ENCODE measurements around the gene C9orf40.

The C9orf40 gene, protein sequence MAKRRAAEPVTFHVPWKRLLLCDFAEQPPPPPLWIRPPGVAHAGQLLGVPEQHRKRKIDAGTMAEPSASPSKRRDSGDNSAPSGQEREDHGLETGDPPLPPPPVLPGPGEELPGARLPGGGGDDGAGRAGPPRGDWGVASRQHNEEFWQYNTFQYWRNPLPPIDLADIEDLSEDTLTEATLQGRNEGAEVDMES

DNA sequence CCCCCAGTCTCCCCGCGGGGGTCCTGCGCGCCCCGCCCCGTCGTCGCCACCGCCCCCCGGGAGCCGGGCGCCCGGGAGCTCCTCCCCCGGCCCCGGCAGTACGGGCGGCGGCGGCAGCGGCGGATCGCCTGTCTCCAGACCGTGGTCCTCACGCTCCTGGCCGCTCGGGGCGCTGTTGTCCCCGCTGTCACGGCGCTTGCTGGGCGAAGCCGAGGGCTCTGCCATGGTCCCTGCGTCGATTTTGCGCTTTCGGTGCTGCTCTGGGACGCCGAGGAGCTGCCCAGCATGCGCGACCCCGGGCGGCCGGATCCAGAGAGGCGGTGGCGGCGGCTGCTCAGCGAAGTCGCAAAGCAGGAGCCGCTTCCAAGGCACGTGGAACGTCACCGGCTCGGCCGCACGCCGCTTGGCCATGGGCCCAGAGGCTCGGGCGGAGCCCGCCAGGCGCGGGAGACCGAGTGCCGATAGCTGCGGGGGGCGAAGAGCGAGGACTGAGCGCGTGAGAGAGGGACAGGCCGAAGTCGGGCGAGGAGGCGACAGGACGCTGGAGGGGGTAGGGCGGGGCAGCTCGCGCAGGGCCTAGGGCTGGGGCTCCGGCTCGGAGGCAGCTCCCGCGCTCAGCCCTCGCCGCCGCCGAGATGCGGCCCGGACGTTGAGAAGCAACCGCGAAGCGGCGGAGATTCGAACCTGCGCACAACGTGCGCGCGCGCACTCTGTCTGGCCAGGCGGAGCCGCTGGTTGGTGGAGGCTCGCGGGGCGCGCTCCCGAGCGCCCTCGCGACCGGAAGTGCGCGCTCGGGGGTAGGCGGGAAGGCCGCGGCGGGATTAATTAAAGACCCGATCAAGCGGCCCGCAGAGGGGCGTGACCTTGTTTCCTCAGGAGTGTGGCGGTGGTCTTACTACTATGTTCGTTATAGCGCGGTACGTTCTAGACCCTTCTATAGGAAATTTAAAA is at the start of gene C9orf40:
Gene C9orf40 (minus strand): TSS at position 712 of the 951 bp plus-strand sequence. CDS start 301 bp downstream, at position 411.
- DNase-seq (ENCODE audit: low read depth, low spot score), result peak; percentile 79

DNA sequence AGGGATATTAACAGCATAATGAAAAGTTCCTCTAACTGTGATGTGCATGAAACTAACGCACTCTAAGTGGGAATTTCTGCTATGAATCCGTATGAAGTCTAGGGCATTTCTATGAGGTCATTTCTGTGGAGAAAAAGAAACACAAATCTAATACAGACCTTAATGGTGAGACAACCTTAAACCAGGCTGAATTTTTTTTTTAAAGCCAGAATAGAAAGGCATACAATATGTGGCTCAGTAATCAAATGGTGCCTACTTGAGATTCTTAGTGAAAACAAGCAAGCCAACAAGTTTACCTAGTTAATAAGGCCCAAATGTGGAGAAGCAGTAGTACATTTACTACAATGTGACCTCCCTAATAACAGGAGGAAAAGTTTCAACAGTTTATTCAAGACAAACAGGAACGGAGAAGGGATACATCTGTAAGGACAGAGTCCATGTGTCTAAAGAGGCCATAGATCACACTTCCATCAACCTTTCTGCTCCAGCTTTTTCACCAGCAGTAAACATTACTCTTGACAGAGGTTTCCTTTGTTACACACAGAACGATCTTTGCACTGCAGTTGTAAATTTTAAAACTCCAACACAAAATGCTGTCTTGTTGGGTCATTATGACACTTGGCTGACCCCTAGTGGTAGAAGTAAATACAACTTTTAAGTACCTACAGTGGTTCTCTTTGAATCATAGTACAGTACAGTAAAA is 49.2 kb upstream of the C9orf40 start:
- no peak for DNase-seq (ENCODE audit: low read depth, low spot score)

DNA sequence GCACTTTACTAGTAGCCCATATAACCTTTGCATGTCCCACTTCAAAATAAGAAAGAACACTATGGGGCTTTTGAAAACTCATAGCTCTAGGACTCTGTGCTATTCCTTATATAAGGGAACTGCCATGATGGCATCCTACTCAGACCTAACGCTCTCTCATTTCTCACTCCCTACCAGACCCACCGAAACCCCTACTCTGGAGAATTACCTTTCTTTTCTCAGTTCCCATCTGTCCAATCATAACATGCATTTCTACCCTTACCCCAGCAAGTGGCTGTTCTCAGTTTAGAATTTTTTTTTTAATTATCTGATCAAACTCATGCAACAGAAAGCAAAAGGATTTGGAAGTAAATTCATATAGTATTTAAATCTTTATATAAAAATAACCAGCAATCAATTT is 48.1 kb upstream of the C9orf40 start:
- no peak for DNase-seq (ENCODE audit: low read depth, low spot score)

DNA sequence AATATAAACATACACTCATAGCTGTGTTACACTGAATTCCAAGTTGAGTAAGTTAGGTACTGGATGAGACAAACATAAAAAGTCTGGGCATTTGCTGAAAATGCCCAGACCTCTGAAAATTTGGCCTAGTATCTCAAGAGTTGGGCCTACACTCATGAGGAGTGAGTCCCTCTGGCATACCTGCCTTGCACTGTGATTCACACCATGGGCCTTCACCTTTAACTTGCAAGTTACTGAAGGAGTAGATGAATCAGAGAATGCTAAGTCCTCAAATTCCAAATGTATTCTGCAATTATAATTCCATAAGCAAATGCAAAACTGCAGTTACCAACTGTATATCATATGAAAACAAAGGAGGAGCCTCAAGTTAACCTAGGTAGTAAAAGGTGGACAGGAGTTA is 32.3 kb upstream of the C9orf40 start:
- DNase-seq (ENCODE audit: low read depth, low spot score), result no peak

DNA sequence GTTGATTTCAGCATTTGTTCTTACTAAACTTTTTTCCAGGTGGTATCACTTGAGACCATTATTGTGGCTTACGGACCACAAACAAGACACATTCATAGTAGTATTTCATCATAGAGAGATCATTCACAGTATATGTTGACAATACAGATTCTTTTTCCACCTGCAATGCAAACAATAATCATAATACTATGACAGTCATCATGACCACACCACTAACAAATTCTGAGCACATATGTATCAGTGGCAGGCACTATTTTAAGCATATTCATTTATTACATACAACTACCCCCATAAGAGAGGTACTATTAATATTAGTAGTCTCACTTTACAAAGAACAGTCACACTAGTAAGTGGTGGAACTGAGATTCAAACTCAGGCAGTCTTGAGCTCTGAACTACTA is 31.0 kb upstream of the C9orf40 start:
- DNase-seq (ENCODE audit: low read depth, low spot score), result no peak

DNA sequence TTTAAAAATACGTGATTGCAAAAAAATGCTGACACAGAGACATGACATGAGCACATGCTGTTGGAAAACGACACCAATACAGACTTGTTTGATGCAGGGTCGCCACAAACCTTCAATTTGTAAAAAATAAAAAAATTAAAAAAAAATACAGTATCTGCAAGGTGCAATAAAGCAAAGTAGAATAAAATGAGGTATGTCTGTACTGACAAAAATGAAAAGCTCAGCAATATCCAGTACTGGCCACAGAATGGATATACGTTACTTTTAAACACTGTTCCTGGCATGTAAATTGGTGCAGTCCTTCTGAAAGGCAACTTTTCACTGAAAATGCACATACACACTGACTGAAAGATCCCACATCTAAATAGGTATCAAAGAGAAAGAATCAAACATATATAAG is 27.1 kb upstream of the C9orf40 start:
- DNase-seq (ENCODE audit: low read depth, low spot score), result no peak

DNA sequence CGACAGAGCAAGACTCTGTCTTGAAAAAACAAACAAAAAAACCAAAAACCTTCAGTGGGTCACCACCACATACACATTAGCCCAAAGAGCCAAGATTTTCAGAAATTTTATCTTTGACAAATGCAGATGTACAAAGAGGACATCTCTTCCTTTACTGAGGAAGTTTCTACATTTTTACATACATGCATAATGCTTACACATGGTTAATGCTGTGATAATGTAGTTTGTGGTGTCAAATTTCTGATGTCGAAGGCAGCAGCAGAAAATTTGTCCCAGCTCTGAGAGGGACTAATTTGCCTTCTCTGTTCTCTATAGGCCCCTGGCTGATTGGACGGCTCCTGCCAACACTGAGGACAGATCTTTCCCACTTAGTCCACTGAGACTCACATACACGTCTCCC is 24.6 kb upstream of the C9orf40 start:
- no peak for DNase-seq (ENCODE audit: low read depth, low spot score)

DNA sequence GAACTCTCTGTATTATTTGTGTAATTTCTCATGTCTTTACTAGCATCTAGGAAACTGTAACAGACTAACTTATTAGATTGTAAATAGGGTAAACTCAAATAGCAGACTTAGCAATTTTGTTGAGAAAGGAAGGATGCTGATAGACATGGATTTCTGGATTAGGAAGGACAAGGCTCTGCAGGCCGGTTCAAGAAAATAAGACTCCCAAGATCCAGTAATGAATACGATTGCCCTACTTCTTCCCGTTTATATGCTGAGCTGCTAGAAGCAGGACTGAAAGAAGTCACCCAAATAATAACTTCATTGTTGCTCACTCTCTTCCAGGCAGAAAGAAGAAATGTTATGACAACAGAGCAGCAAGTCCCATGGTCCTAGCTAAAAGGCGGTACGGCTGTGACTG is 22.8 kb upstream of the C9orf40 start:
- DNase-seq (ENCODE audit: low read depth, low spot score), result no peak

DNA sequence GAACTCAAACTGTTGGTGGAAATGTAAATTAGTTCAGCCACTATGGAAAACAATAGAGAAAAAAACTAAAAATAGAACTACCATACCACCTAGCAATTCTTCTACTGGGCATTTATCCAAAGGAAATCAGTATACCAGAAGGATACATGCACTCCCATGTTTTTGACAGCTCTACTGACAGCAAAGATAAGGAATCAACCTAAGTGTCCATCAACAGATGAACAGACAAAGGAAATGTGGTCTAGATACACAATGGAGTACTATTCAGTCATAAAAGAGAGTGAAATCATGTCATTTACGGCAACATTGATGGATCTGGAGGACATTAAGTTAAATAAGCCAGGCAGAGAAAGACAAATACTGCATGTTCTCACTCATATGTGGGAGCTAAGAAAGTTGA is 21.8 kb upstream of the C9orf40 start:
- DNase-seq (ENCODE audit: low read depth, low spot score), result no peak

DNA sequence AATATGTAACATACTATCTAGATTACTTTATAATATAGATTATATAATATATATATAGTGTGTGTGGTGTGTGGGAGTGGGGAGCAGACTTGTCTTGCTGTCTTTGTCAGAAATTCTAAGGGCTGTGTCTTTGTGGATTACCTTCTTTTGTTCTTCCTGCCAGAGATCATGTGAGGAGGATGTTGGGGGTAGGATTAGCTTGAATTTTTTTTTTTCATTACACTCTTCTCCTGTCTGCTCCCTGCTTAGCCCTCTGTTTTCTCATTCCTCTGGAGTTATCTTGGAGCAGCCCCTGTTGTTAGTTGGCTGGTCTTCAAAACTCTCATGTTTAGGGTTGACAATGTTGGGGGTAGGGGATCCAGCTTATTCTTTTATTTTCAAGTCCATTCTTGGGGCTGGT is 21.0 kb upstream of the C9orf40 start:
- DNase-seq (ENCODE audit: low read depth, low spot score), result no peak

DNA sequence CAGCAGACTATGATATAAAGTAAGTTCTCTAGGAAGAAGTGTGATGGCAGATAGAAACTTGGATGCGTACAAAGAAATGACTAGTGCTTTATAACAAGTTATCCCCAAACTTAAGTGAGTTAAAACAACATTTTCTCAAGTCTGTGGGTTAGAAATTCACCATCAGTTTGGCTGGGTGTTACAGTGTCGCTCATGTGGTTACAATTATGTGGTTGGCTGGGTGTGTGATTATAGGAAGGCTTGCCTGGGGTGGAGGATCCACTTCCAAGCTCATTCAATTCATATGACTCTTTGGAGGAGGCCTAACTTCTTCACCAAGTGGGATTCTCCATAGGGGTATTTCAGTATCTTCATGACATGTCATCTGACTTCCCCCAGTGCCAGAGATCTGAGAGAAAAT is 10.3 kb upstream of the C9orf40 start:
- no peak for DNase-seq (ENCODE audit: low read depth, low spot score)

DNA sequence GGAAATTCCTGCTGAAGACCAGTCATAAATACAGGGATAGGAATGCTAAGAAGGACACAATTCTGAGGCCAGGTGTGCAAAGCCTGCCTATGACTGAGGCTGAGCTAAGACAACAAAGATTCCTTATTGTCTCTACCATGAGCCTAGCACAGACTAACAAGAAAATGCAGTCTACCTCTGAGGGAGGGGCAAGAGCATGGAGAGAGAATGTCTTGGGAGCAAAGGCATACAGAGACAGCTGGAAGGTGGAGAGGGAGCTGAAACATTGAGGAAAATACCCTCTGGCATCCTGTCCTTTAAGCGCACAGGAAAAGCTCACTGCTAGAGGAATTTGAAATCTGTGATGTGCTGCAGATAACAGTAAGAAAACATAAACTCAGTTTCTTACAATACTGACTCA is 8.8 kb upstream of the C9orf40 start:
- DNase-seq (ENCODE audit: low read depth, low spot score), result no peak

DNA sequence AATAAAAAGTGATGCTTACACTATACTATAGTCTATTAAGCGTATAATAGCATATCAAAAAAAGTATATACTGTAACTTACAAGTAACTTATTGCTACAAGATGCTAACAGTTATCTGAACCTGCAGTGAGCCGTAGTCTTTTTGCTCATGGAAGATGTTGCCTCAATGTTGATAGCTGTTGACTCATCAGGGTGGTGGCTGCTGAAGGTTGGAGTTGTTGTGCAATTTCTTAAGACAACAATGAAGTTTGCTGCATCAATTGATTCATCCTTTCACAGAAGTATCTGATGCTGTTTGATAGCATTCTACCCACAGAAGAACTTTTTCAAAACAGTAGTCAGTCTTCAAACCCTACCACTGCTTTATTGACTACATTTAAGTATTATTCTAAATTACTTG is 7.8 kb upstream of the C9orf40 start:
- DNase-seq (ENCODE audit: low read depth, low spot score), result no peak

DNA sequence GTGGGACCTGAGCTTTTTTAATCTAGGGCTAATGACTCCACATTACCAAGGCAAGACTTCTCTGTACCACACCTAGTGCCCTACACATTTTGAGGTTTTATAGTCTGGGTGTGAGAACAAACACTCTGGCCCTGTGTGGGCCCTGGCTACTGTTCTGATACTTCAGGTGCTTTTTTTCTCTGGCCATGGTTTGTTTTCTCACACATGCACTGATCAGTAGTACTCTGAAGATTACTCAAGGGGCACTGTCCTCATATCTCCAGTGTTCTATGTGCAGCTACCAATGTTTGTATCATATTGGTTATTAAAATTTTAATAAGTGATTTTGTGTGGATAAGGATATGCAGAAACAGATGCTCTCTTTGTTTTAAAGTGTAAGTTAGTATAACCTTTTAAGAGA is 5.9 kb upstream of the C9orf40 start:
- no peak for DNase-seq (ENCODE audit: low read depth, low spot score)

DNA sequence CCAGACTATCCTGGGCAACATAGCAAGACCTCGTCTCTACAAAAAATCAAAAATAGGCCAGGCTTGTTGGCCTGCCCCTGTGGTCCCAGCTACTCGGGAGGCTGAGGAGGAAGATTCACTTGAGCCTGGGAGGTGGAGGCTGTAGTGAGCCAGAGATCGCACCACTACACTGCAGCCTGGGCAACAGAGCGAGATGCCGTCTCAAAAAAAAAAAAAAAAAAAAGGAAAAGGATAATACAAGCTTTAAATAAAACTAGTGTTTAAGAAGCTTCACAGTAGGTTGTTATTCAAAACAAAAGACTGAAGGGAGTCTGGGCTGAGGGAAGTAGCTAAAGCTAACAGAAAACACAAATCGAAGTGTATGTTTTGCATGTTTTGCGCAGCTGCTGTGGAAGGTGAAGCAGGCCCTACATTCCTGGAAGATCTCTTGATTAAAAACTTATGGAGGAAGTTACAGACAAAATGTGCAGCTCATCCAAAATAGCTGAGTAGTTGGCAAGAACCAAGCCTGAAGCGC is 581 bp upstream of the C9orf40 start:
- DNase-seq (ENCODE audit: low read depth, low spot score), result no peak

DNA sequence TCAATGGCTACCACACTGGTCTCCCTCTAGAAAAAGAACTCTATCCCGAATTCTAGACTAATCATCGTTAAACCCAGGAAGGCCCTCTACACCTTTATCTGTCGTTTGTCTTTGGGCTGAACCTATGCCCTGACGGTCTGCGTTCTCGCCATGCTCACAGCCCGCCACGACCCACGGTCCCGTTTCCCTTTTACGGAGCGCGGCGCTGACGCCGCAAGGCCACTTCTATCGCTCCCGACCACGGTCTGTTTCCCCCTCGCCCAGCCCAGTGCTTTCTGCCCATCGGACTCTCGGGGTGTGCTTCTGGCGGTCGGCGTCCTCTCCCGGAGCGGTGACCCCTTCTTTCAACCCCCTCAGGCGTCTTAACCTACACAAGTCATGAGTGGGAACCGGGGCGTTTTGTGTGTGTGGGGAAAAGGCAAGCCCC is 974 bp downstream of the C9orf40 start:
- DNase-seq (ENCODE audit: low read depth, low spot score), result no peak

DNA sequence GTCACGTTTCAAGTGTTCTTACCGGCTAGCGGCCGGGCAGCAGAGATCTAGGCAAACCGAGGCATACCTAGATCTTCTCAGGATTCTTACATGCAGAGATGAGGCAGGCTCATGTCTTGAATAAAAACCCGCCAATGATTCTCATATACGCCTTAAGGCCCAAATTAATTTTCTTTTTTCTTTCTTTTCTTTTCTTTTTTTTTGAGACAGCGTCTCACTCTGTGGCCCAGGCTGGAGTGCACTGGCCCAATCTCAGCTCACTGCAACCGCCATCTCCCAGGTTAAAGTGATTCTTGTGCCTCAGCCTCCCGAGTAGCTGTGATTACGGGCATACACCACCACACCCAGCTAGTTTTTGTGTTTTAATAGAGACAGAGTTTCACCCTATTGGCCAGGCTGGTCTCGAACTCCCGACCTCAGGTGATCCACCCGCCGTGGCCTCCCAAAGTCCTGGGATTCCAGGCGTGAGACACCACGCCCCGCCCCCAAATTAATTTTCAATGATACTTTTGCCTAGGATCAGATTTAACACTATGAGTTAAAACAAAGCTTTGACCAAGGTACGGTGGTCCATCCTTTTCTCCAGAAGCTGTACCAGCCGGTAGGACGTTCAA is 1.5 kb downstream of the C9orf40 start:
- no peak for DNase-seq (ENCODE audit: low read depth, low spot score)

DNA sequence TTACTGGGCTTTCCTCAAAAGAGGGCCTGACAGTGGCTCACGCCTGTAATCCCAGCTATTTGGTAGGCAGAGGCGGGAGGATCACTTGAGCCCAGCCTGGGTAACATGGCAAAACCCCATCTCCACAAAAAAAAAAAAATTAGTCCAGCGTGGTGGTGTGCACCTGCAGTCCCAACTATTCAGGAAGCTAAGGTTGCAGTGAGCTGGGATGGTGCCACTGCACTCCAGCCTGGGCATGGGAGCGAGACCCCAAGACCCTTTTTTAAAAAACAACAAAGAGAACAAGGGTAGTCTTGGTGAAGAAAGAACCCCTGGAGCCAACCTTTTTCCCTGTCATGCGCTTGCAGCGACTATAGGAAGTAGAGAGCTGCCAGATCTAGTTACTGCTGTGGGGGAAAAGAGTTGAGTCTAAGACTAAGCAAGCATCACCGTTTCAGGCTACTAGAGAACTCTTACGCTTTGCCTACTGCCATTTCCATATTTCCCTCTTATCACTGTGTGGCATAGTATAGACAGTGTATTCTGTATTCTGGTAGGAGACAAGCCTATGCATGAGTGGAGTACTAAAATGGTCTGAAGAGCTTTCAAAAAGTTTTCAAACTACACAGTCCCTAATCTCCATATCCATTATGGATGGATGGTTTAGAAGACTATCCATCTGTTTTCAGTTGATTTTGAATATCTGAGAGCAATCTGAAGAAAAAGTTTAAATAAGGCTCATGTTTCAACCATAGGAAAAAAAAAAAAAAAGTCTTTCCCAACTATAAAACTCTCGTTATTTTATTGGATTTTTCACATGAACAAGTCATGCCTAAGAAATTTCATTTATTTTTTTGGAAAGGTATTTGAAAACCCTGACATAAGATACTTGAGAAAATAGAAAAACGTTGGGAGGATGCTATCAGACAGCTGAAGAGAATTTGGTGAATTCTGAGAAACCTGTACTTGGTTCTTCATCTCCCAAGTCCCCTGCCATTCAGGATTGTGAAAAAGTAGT is 2.6 kb downstream of the C9orf40 start:
- DNase-seq (ENCODE audit: low read depth, low spot score), result no peak

DNA sequence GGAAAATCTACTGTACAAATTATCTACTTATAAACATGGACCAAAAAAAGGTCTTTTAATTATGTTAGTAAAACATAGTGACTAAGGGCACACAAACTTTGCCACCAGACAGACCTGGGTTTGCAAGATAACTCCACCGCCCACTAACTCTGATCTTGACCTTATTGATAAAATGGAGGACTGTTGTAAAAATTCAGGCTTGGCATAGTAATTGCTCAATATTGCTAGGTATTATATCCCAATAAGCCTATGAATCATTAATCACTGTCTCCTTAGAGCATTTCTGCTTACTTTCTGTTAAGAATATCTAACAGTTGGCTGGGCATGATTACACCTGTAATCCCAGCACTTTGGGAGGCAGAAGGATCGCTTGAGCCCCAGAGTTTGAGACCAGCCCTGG is 3.8 kb downstream of the C9orf40 start:
- DNase-seq (ENCODE audit: low read depth, low spot score), result no peak

DNA sequence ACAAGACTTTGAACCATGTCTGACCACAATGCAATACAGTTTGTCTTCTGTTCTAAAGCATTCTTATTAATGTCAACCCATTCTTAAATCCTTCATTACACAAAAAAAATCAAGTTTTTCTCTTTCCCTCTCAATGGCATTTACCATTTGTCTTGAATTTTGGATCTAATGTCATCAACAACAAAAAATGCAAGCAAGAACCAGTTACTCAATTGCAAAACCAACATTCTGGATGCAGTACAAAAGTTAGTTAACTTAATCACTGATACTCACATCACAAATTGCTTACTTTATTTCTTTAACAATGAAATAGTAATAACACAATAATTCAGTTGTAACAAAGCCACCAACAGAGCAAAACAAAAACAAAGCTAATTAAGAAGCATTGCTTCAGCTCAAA is 6.0 kb downstream of the C9orf40 start:
- no peak for DNase-seq (ENCODE audit: low read depth, low spot score)

DNA sequence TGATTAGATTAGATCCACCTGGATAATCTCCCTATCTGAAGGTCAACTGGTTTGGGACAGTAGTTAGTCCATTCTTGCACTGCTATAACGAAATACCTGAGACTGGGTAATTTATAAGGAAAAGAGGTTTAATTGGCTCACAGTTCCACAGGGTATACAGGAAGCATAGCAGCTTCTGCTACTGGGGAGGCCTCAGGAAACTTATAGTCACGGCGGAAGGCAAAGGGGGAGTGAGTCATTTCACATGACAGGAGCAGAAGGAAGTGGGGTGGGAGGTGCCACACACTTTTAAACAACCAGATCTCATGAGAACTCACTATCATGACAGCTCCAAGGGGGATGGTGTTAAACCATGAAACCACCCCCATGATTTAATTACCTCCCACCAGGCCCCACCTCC is 9.9 kb downstream of the C9orf40 start:
- no peak for DNase-seq (ENCODE audit: low read depth, low spot score)
